ENCODE results near the gene EXOSC3. TPM values are rescaled to one million over a fixed set of nuclear protein-coding genes. Genes with fewer than 3 reads are reported as not detected.

The EXOSC3 gene
- total and polyA plus RNA-seq, 2 of the 13 experiments (the other 11 are each of a cell fraction or from before 2014, with no cell fraction given): 17.5 to 68.7 TPM

DNA sequence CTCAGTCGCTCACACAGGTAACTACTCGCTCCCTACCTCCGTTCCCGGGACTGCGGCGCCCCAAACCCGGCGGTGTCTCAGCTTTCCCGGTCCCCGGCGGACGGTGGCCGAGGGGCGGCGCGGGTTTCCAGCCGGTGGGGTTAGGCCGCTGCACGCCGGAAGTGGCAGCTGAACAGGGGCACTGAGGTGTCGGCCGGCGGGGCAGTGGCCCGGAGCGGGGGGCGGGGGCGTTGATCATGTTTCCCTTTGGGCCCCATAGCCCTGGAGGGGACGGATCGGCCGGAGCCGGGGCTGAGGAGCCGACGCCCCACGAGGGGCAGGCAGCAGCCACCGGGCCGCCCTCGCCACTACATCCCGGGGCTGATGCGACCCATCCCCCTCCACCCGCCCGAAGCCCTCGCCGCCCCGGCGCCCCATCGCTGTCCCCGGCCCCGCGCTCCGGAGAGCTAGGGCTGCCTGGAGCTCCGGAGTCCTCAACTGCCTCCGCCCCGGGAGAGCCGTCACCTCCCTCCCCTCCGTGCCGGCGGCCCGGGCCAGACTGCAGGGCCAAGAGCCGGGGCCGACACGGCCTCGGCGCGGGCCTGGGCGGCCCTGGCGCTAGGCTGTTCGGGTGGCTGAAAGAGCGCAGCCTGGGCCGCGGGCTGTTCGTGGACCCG is 15.9 kb upstream of the EXOSC3 start, which contains the start of gene DCAF10:
Gene DCAF10, plus strand, starts transcription at position 167 of the 656 bp plus-strand sequence. Its CDS starts 70 bp downstream, at position 237.
- Histone ChIP-seq H3K4me1 (ENCODE audit: insufficient read depth, low read length) (peaks cover 32% of the 10 kb centered on the region), H3K27me3 (ENCODE audit: control insufficient read depth in 1 of 2, insufficient read depth in 2 of 2, low read length in 2 of 2) (no peaks in the 10 kb centered on the region), H3K79me2 (ENCODE audit: insufficient read depth, low read length) (peaks cover 33% of the 10 kb centered on the region), H3K36me3 (replicated peaks in 1 of 2; ENCODE audit: control insufficient read depth in 1 of 2, insufficient read depth in 2 of 2, low read length in 2 of 2) (no peaks in the 10 kb centered on the region), H3K27ac (ENCODE audit: extremely low read length, insufficient read depth, low read length) (peak within 1 kb of the TSS; percentile 89), H3K4me2 (ENCODE audit: low read depth, low read length) (peak within 1 kb of the TSS; percentile 98), H3K9me3 (ENCODE audit: low read length) (no peaks in the 10 kb centered on the region), H3K4me3 (replicated peaks in 1 of 3; ENCODE audit: insufficient read depth in 1 of 3, low read depth in 2 of 3, low read length in 3 of 3) (peak within 1 kb of the TSS; percentile 93 to 96 (median 94)), H4K20me1 (ENCODE audit: insufficient read depth, low read length) (peaks cover 12% of the 10 kb centered on the region; the same call in 1 of the 2 replicates), H2AFZ (ENCODE audit: low read length) (peak within 1 kb of the TSS; percentile 85), H3K9ac (ENCODE audit: insufficient read depth, low read depth, low read length) (peak within 1 kb of the TSS; percentile 88)
- in situ Hi-C loops (cut with HindIII; ENCODE audit: extremely low pct_ligation_motif_present, low pct_unique_long_range_greater_than_20kb): no loop called here
- ChIA-PET POLR2A (interaction anchor here (0.6 to 1.8 kb wide), 6 partner anchors 12 to 819 kb away, joined by 3 to 29 read pairs (median 3); partner anchors contain the start of genes ANKRD18A, EXOSC3 and ZBTB5), CTCF (ENCODE audit: low intra/inter-chr PET ratio, low total read pairs) (interaction anchor here (1.9 kb wide), 1 partner anchor 15 kb away, joined by 4 read pairs; no protein-coding TSS in a partner anchor)
- ATAC-seq: peak; percentile 92
- no TSS peak for BruUV-seq (replicated peaks)
- intact Hi-C loops (cut with micrococcal nuclease; ENCODE audit: unreplicated experiment): loop anchor here (1.0 kb wide), 2 partner anchors 15 to 46 kb away; partner anchors contain the start of gene EXOSC3
- no peak for FAIRE-seq
- 0% methylated on average over 3 of the region's 72 CpGs for WGBS (ENCODE audit: low lambda C conversion rate)
- peak; percentile 72 for DNase-seq (ENCODE audit: low spot score)
- TF ChIP-seq, protein P1, sequence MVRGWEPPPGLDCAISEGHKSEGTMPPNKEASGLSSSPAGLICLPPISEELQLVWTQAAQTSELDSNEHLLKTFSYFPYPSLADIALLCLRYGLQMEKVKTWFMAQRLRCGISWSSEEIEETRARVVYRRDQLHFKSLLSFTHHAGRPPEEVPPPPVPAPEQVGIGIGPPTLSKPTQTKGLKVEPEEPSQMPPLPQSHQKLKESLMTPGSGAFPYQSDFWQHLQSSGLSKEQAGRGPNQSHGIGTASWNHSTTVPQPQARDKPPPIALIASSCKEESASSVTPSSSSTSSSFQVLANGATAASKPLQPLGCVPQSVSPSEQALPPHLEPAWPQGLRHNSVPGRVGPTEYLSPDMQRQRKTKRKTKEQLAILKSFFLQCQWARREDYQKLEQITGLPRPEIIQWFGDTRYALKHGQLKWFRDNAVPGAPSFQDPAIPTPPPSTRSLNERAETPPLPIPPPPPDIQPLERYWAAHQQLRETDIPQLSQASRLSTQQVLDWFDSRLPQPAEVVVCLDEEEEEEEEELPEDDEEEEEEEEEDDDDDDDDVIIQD (CRISPR knock-in tag; IDR thresholded peaks at IDR 0.05; ENCODE audit: low read depth): peak; percentile 33; the same call in 1 of the 2 replicates
- TF ChIP-seq GZF1 (CRISPR knock-in tag; IDR thresholded peaks at IDR 0.05) (peak; percentile 88), SMAD3 (CRISPR knock-in tag; IDR thresholded peaks at IDR 0.05) (peak; percentile 84; the same call in 1 of the 2 replicates), FOXK1 (CRISPR knock-in tag; IDR thresholded peaks at IDR 0.05; ENCODE audit: borderline replicate concordance, low read depth) (peak; percentile 95), KLF15 (CRISPR knock-in tag; IDR thresholded peaks at IDR 0.05; ENCODE audit: borderline replicate concordance) (peak; percentile 92), HDAC2 (CRISPR knock-in tag; IDR thresholded peaks at IDR 0.05) (peak; percentile 95), ZC3H4 (CRISPR knock-in tag; IDR thresholded peaks at IDR 0.05; ENCODE audit: borderline replicate concordance) (no peak), ZNF430 (CRISPR knock-in tag; IDR thresholded peaks at IDR 0.05) (peak; percentile 86), LCORL (IDR thresholded peaks at IDR 0.05) (no peak), LCORL (CRISPR knock-in tag; IDR thresholded peaks at IDR 0.05) (peak; percentile 98)
- TF ChIP-seq, protein P2, sequence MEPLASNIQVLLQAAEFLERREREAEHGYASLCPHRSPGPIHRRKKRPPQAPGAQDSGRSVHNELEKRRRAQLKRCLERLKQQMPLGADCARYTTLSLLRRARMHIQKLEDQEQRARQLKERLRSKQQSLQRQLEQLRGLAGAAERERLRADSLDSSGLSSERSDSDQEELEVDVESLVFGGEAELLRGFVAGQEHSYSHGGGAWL (CRISPR knock-in tag; IDR thresholded peaks at IDR 0.05): peak; percentile 77
- TF ChIP-seq, protein P3, sequence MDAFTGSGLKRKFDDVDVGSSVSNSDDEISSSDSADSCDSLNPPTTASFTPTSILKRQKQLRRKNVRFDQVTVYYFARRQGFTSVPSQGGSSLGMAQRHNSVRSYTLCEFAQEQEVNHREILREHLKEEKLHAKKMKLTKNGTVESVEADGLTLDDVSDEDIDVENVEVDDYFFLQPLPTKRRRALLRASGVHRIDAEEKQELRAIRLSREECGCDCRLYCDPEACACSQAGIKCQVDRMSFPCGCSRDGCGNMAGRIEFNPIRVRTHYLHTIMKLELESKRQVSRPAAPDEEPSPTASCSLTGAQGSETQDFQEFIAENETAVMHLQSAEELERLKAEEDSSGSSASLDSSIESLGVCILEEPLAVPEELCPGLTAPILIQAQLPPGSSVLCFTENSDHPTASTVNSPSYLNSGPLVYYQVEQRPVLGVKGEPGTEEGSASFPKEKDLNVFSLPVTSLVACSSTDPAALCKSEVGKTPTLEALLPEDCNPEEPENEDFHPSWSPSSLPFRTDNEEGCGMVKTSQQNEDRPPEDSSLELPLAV (CRISPR knock-in tag; conservative IDR thresholded peaks at IDR 0.05; ENCODE audit: low read depth): no peak
- TF ChIP-seq, protein P4, sequence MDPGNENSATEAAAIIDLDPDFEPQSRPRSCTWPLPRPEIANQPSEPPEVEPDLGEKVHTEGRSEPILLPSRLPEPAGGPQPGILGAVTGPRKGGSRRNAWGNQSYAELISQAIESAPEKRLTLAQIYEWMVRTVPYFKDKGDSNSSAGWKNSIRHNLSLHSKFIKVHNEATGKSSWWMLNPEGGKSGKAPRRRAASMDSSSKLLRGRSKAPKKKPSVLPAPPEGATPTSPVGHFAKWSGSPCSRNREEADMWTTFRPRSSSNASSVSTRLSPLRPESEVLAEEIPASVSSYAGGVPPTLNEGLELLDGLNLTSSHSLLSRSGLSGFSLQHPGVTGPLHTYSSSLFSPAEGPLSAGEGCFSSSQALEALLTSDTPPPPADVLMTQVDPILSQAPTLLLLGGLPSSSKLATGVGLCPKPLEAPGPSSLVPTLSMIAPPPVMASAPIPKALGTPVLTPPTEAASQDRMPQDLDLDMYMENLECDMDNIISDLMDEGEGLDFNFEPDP (CRISPR knock-in tag; conservative IDR thresholded peaks at IDR 0.05): no peak
- TF ChIP-seq, protein P5, sequence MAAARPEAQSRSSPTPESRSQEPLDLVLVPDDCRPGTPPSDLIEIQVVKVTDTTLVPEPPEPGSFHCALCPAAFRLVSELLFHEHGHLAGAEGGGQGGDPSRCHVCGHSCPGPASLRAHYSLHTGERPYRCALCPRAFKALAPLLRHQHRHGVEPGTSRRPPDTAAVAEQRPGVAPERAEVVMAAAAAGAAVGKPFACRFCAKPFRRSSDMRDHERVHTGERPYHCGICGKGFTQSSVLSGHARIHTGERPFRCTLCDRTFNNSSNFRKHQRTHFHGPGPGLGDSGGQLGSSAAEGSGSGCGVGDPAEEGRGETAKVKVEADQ (CRISPR knock-in tag; IDR thresholded peaks at IDR 0.05; ENCODE audit: borderline replicate concordance): peak; percentile 96
- TF ChIP-seq, protein P6, sequence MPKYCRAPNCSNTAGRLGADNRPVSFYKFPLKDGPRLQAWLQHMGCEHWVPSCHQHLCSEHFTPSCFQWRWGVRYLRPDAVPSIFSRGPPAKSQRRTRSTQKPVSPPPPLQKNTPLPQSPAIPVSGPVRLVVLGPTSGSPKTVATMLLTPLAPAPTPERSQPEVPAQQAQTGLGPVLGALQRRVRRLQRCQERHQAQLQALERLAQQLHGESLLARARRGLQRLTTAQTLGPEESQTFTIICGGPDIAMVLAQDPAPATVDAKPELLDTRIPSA (CRISPR knock-in tag; IDR thresholded peaks at IDR 0.05; ENCODE audit: borderline replicate concordance): 0 out of 2 replicates have a peak, but pooled peaks have one; percentile 67
- TF ChIP-seq, protein P7, sequence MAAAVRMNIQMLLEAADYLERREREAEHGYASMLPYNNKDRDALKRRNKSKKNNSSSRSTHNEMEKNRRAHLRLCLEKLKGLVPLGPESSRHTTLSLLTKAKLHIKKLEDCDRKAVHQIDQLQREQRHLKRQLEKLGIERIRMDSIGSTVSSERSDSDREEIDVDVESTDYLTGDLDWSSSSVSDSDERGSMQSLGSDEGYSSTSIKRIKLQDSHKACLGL (CRISPR knock-in tag; IDR thresholded peaks at IDR 0.05): peak; percentile 83
